ENCODE results near the gene MED14.
A peak's percentile ranks its signal among the peaks of the same experiment; 100 is the strongest.
"Not testable (repeated sequence)": the region's sequence is repeated elsewhere in the genome, so short reads cannot be mapped to it uniquely, and the experiment has no call there.

The MED14 gene

DNA sequence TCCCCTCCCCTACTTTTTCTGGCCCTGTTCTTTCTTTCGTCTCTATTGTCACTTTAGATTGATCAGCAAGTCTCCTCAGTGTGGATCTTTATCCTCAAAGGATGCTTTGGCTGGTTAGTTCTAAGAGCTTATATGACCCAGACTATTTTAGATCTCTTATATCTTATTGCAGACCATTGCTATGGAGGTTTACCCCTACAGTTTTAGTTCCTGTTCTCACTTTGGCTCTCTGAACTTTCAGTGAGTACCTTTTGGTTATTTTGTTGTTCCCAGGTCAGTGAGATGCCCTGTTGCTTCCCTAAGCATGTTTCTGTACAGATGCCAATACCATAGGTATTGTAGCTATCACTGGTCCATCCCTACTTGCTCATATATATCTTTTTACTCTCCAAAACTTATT is 24.0 kb upstream of the MED14 start:
- H3K36me3 ChIP-seq (ENCODE audit: control insufficient read depth, insufficient read depth, low read length) = no peaks in the 10 kb centered on the region
- no peaks in the 10 kb centered on the region for H3K4me1 ChIP-seq (ENCODE audit: control insufficient read depth, insufficient read depth, low read length)
- H3K9me3 ChIP-seq (ENCODE audit: control insufficient read depth, low read length) = no peaks in the 10 kb centered on the region
- no peaks in the 10 kb centered on the region for H3K27me3 ChIP-seq (ENCODE audit: control insufficient read depth, insufficient read depth, low read length, poor library complexity, severe bottlenecking)
- no peak overlapping the region for H3K4me3 ChIP-seq (ENCODE audit: insufficient read depth, low read depth, low read length)
- no peak overlapping the region for H3K27ac ChIP-seq (ENCODE audit: insufficient read depth, low read depth, low read length, poor library complexity, severe bottlenecking)
- WGBS, 2 experiments = 81% methylated on average over 1 of the region's 1 CpG; no CpG with 5 or more reads in 1 of the 2 experiments

DNA sequence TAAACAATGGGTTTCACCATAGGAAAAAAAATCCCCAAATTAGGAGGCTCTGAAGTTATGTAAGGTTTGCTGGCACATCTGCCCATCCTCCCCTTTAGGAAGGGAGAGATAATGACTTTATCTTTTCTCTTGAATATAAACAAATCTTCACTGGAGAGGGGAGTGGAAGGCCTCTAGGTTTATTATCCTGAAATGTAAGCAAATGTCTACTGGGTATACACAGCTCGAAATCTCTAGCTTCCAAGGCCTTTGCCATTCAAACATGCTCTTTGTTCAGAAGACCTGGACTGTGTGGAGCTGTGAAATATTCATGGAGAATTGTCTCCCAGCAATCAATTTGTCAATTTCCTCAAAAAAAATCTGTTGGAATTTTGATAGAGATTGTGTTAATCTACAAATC is 21.7 kb upstream of the MED14 start:
- 80 to 100% methylated on average over 1 of the region's 1 CpG for WGBS, 2 experiments
- Histone ChIP-seq H3K36me3 (ENCODE audit: control insufficient read depth, insufficient read depth, low read length) (no peaks in the 10 kb centered on the region), H3K4me3 (ENCODE audit: insufficient read depth, low read depth, low read length) (no peak overlapping the region), H3K4me1 (ENCODE audit: control insufficient read depth, insufficient read depth, low read length) (no peaks in the 10 kb centered on the region), H3K27me3 (ENCODE audit: control insufficient read depth, insufficient read depth, low read length, poor library complexity, severe bottlenecking) (no peaks in the 10 kb centered on the region), H3K9me3 (ENCODE audit: control insufficient read depth, low read length) (no peaks in the 10 kb centered on the region), H3K27ac (ENCODE audit: insufficient read depth, low read depth, low read length, poor library complexity, severe bottlenecking) (no peak overlapping the region)

DNA sequence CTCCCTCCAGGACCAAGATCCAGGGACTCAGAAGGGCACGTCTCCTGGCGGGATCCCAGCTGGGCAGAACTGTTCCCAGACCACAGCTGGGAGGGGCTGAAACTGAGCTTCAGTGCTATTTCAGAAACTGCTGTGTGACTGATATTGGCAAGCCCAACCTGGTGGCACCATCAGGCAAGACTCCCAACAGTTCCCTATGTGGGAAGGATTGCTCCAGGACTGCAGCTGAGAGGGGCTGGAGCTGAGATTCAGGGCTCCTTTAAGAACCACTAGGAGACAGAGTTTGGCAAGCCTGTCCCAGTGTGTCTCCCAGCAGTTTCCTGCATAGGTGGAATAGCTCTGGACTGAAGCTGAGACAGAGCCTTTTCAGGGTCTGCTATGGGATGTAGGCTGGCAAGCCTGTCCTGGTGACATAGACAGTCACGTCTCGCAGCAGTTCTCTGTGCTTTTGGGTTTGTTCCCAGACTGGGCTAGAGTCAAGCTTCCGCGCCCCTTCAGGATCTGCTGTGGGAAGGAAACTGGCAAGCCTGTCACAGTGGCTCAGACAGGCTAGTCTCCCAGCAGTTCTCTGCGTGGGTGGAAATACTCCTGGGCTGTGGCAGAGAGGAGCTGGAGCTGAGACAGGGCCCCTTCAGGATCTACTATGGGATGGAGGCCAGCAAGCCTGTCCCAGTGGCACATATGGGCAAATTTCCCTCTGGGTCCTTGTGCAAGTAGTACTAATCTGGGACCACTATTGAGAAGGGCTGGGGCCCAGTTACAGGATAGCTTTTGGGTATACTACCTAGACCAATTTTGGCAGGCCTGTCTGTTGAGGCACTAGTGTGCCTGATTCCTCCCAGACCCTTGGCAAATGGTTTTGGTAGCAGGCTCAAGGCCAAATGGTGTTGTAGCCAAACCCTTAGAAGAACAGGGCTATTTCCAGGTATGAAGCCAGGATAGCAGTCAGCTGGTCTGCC is 20.2 kb upstream of the MED14 start:
- Histone ChIP-seq H3K4me3 (ENCODE audit: insufficient read depth, low read depth, low read length) (no peak overlapping the region), H3K36me3 (ENCODE audit: control insufficient read depth, insufficient read depth, low read length) (no peaks in the 10 kb centered on the region), H3K27ac (ENCODE audit: insufficient read depth, low read depth, low read length, poor library complexity, severe bottlenecking) (no peak overlapping the region), H3K4me1 (ENCODE audit: control insufficient read depth, insufficient read depth, low read length) (no peaks in the 10 kb centered on the region), H3K27me3 (ENCODE audit: control insufficient read depth, insufficient read depth, low read length, poor library complexity, severe bottlenecking) (no peaks in the 10 kb centered on the region), H3K9me3 (ENCODE audit: control insufficient read depth, low read length) (no peaks in the 10 kb centered on the region)
- 89 to 91% methylated on average over 7 of the region's 7 CpGs for WGBS, 2 experiments

DNA sequence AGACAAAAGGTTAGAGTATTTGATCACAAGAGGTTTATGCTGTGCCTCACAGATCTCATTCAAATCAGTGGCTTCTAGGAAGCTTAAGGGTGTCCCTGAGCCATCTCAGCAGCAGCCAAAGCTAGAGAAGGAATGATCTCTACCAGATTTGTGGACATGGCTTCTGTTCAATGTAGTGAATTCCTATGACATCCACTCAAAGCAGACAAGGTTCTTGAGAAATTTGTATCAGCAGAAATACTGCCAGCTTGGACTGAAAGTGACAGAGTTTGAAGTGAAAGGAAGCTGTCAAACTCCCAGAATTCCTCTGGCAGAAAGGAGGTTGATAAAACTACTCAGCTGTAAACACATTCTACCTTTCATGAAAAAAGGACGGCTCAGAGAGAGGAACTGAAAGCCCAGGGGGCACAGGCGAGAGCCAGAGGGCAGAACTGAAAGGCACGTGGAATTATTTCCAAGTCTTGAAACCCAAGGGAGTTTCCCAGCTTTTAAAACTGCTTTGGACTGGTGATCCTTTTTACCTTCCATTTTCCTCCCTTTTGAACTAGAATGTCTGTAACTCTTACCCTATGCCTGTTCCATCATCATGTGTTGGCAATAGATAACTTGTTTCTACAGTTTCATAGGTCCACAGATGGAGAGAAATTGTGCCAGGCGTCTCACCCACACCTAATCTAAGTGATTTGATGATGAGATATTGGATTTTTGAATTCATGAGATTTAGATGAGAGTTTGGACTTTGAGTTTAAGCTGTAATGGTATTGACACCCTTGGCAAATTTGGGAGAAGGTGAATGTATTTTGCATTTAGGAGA is 14.5 kb upstream of the MED14 start:
- Histone ChIP-seq H3K36me3 (ENCODE audit: control insufficient read depth, insufficient read depth, low read length) (no peaks in the 10 kb centered on the region), H3K9me3 (ENCODE audit: control insufficient read depth, low read length) (no peaks in the 10 kb centered on the region), H3K27ac (ENCODE audit: insufficient read depth, low read depth, low read length, poor library complexity, severe bottlenecking) (no peak overlapping the region), H3K27me3 (ENCODE audit: control insufficient read depth, insufficient read depth, low read length, poor library complexity, severe bottlenecking) (no peaks in the 10 kb centered on the region), H3K4me3 (ENCODE audit: insufficient read depth, low read depth, low read length) (no peak overlapping the region), H3K4me1 (ENCODE audit: control insufficient read depth, insufficient read depth, low read length) (no peaks in the 10 kb centered on the region)
- 65 to 76% methylated on average over 3 to 4 of the region's 4 CpGs for WGBS, 2 experiments

DNA sequence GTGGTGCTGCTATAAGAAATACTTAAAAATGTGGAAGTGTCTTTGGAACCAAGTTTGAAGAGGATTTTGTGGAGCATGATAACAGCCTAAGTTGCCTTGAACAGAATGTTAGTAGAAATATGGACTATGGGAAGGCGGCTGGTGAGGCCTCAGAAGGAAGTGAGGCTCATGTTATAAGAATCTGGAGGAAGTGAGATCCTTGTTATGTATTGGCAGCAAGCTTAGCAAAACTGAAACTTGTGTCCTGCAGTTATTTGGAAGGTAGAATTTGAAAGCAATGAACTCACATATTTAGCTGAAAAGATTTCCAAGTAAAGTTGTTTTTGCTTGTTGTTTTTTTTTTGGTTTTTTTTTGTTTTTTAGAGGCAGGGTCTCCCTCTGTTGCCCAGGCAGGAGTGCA is 13.6 kb upstream of the MED14 start:
- 83 to 88% methylated on average over 1 of the region's 1 CpG for whole genome bisulfite sequencing, 2 experiments
- H3K36me3 ChIP-seq (ENCODE audit: control insufficient read depth, insufficient read depth, low read length) = no peaks in the 10 kb centered on the region
- no peaks in the 10 kb centered on the region for H3K9me3 ChIP-seq (ENCODE audit: control insufficient read depth, low read length)
- H3K27me3 ChIP-seq (ENCODE audit: control insufficient read depth, insufficient read depth, low read length, poor library complexity, severe bottlenecking) = no peaks in the 10 kb centered on the region
- no peak overlapping the region for H3K4me3 ChIP-seq (ENCODE audit: insufficient read depth, low read depth, low read length)
- H3K4me1 ChIP-seq (ENCODE audit: control insufficient read depth, insufficient read depth, low read length) = no peaks in the 10 kb centered on the region
- H3K27ac ChIP-seq (ENCODE audit: insufficient read depth, low read depth, low read length, poor library complexity, severe bottlenecking) = no peak overlapping the region

DNA sequence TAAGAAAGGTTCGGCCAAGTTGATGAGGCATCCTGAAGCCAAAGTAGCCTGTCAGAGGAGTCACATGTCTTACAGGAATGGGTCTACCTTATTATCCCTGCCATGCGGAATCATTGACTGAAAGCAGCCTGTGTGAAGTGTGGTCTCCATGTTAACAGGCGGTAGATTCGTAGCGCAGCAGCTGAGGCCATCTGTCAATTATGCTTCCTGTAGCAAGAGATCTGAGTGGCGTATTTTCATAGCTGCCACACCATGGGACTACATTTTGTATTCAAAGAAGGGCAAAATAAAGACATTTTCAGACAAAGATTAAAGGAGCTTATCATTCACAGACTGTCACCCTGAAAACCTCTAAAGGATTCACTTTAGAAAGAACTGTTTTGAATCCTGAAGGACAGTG is 11.2 kb upstream of the MED14 start:
- H3K36me3 ChIP-seq (ENCODE audit: control insufficient read depth, insufficient read depth, low read length) = no peaks in the 10 kb centered on the region
- 88 to 92% methylated on average over 6 of the region's 6 CpGs for WGBS, 2 experiments
- no peaks in the 10 kb centered on the region for H3K4me1 ChIP-seq (ENCODE audit: control insufficient read depth, insufficient read depth, low read length)
- H3K27me3 ChIP-seq (ENCODE audit: control insufficient read depth, insufficient read depth, low read length, poor library complexity, severe bottlenecking) = no peaks in the 10 kb centered on the region
- no peak overlapping the region for H3K4me3 ChIP-seq (ENCODE audit: insufficient read depth, low read depth, low read length)
- no peaks in the 10 kb centered on the region for H3K9me3 ChIP-seq (ENCODE audit: control insufficient read depth, low read length)
- no peak overlapping the region for H3K27ac ChIP-seq (ENCODE audit: insufficient read depth, low read depth, low read length, poor library complexity, severe bottlenecking)

DNA sequence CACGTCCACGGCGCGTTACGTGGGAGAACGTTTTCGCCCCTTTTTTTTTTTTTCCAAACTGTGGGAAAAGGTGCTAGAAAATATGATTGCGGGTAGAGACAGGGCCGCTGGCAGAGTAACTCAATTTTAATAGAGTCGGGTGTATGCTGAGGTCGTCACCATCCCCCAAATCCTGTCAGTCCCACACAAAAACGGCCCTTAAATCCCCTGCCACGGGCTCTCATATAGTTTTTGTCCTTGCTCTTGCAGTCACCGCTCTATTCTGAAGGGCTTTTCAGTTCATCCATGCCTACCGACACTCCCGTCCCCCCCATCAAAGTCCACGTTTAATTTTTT is 796 bp upstream of the MED14 start:
- WGBS, 2 experiments = 2 to 9% methylated on average over 11 to 14 of the region's 17 CpGs
- peak overlapping the region; percentile 65 for H3K4me3 ChIP-seq (ENCODE audit: insufficient read depth, low read depth, low read length)
- no peaks in the 10 kb centered on the region for H3K27me3 ChIP-seq (ENCODE audit: control insufficient read depth, insufficient read depth, low read length, poor library complexity, severe bottlenecking)

DNA sequence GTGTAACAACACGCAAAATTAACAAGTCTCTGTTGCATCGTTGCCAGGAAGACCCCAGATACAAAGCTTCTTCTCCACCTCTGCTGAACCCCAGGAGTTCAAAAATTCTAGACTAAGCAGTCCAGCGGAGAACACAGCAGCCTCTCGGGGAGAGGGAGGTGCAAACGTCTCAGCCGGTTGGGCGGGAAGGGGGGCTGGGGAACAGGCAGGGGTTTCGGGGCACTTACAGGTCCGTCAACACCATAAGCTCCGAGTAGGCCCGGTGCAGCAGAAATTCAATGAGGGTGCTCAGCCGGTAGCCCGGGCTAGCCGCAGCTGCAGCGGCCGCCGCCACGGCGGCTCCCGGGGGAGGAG is 394 bp downstream of the MED14 start:
- Histone ChIP-seq H3K27ac (ENCODE audit: insufficient read depth, low read depth, low read length, poor library complexity, severe bottlenecking) (peak overlapping the region; percentile 88), H3K9me3 (ENCODE audit: control insufficient read depth, low read length) (no peaks in the 10 kb centered on the region), H3K4me1 (ENCODE audit: control insufficient read depth, insufficient read depth, low read length) (no peaks in the 10 kb centered on the region), H3K36me3 (ENCODE audit: control insufficient read depth, insufficient read depth, low read length) (no peaks in the 10 kb centered on the region), H3K27me3 (ENCODE audit: control insufficient read depth, insufficient read depth, low read length, poor library complexity, severe bottlenecking) (no peaks in the 10 kb centered on the region), H3K4me3 (ENCODE audit: insufficient read depth, low read depth, low read length) (peak overlapping the region; percentile 65)
- WGBS, 2 experiments = 0 to 1% methylated on average over 20 of the region's 20 CpGs

More for the DNA sequence above, 796 bp upstream of the MED14 start:
- no peaks in the 10 kb centered on the region for H3K9me3 ChIP-seq (ENCODE audit: control insufficient read depth, low read length)
- H3K36me3 ChIP-seq (ENCODE audit: control insufficient read depth, insufficient read depth, low read length) = no peaks in the 10 kb centered on the region
- H3K4me1 ChIP-seq (ENCODE audit: control insufficient read depth, insufficient read depth, low read length) = no peaks in the 10 kb centered on the region
- H3K27ac ChIP-seq (ENCODE audit: insufficient read depth, low read depth, low read length, poor library complexity, severe bottlenecking) = peak overlapping the region; percentile 88

DNA sequence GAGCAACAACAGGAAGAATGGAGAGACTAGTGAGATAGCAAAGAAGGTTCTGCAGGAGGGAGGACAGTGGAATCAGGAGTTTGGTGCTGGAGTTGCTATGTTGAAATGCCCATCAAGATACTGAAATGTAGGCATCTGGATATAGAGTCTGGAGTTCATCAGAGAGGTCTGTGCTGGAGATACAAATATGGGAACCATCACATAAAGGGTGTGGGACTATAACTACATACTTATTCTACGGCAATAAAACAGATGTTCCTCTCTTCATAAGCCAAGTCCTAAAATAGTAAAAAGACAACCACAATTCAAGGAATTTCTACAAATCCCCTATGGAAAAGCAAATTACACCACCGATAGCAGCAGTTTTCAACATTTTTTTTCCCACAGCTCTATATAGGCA is 1.6 kb downstream of the MED14 start:
- Histone ChIP-seq H3K27ac (ENCODE audit: insufficient read depth, low read depth, low read length, poor library complexity, severe bottlenecking) (no peak overlapping the region), H3K4me3 (ENCODE audit: insufficient read depth, low read depth, low read length) (peak overlapping the region; percentile 65), H3K27me3 (ENCODE audit: control insufficient read depth, insufficient read depth, low read length, poor library complexity, severe bottlenecking) (no peaks in the 10 kb centered on the region), H3K36me3 (ENCODE audit: control insufficient read depth, insufficient read depth, low read length) (no peaks in the 10 kb centered on the region), H3K4me1 (ENCODE audit: control insufficient read depth, insufficient read depth, low read length) (no peaks in the 10 kb centered on the region), H3K9me3 (ENCODE audit: control insufficient read depth, low read length) (no peaks in the 10 kb centered on the region)
- WGBS, 2 experiments = 67% methylated on average over 2 of the region's 2 CpGs

DNA sequence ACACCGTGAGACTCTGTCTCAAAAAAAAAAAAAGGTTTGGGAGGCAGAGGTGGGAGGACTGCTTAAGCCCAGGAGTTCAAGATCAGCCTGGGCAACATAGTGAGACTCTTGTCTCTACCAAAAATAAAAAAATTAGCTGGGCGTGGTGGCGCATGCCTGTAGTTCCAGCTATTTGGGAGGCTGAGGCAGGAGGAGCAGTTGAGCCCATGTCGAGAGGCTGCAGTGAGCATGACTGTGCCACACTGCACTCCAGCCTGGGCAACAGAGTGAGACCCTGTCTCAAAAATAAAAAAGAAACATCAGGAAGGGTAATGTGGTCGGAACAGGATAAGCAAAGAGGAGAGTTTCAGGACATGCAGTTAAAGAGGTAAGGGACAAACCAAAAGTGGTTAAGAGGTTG is 2.8 kb downstream of the MED14 start:
- not testable (repeated sequence) for H3K27me3 ChIP-seq (ENCODE audit: control insufficient read depth, insufficient read depth, low read length, poor library complexity, severe bottlenecking); H3K4me1 ChIP-seq (ENCODE audit: control insufficient read depth, insufficient read depth, low read length); H3K4me3 ChIP-seq (ENCODE audit: insufficient read depth, low read depth, low read length); H3K36me3 ChIP-seq (ENCODE audit: control insufficient read depth, insufficient read depth, low read length); H3K27ac ChIP-seq (ENCODE audit: insufficient read depth, low read depth, low read length, poor library complexity, severe bottlenecking); H3K9me3 ChIP-seq (ENCODE audit: control insufficient read depth, low read length)
- 93 to 98% methylated on average over 5 of the region's 5 CpGs for WGBS, 2 experiments
